HL-60/S4 treated with retinoic acid at 250 ng/mL for 4 days and 3 days (cell line): ENCODE data around the gene ZW10.

Source experiments
- in situ Hi-C: fragments of 300-500 bp; cut with MboI; formaldehyde crosslinking; loops from 2 replicates; pipeline ENCODE4 v1.7.0; 2022; ENCODE audit warnings: low sequenced_read_pairs

Gene ZW10

GRCh38 chr11:113773416-113774173 lies at the start of gene ZW10:
Gene ZW10 (minus strand): TSS chr11:113773692. CDS start chr11:113773666, 26 bp downstream.
- in situ Hi-C loops, result no loop called here

GRCh38 chr11:113818426-113818825 lies 44.9 kb upstream of the ZW10 start:
- in situ Hi-C loops, result no loop called here

- in situ Hi-C loops, result no loop called here
These were observed 44.1 kb upstream of the ZW10 start for GRCh38 chr11:113817626-113818025.

- in situ Hi-C loops, result no loop called here
These were observed 43.7 kb upstream of the ZW10 start for GRCh38 chr11:113817162-113817561.

GRCh38 chr11:113814181-113814580 lies 40.7 kb upstream of the ZW10 start:
- in situ Hi-C loops, result no loop called here

GRCh38 chr11:113808931-113809330 lies 35.4 kb upstream of the ZW10 start:
- in situ Hi-C loops, result no loop called here

GRCh38 chr11:113806406-113806805 lies 32.9 kb upstream of the ZW10 start:
- in situ Hi-C loops, result no loop called here

GRCh38 chr11:113805640-113806039 lies 32.1 kb upstream of the ZW10 start:
- in situ Hi-C loops, result no loop called here

GRCh38 chr11:113802621-113803020 lies 29.1 kb upstream of the ZW10 start:
- in situ Hi-C loops, result no loop called here

GRCh38 chr11:113796663-113797259 lies 23.3 kb upstream of the ZW10 start:
- in situ Hi-C loops, result loop anchor here (25.0 kb wide), 1 partner anchor 484 kb away; the partner anchor contains the start of gene TTC12

- in situ Hi-C loops, result loop anchor here (25.0 kb wide), 1 partner anchor 477 kb away; the partner anchor contains the start of gene TTC12
These were observed 16.3 kb upstream of the ZW10 start for GRCh38 chr11:113789675-113790320.

GRCh38 chr11:113789016-113789415 lies 15.5 kb upstream of the ZW10 start:
- in situ Hi-C loops, result loop anchor here (25.0 kb wide), 1 partner anchor 477 kb away; the partner anchor contains the start of gene TTC12

GRCh38 chr11:113782134-113782533 lies 8.6 kb upstream of the ZW10 start:
- in situ Hi-C loops, result loop anchor here (25.0 kb wide), 1 partner anchor 470 kb away; the partner anchor contains the start of gene TTC12

- in situ Hi-C loops, result loop anchor here (25.0 kb wide), 1 partner anchor 469 kb away; the partner anchor contains the start of gene TTC12
These were observed 8.2 kb upstream of the ZW10 start for GRCh38 chr11:113781682-113782081.

- in situ Hi-C loops, result loop anchor here (25.0 kb wide), 1 partner anchor 467 kb away; the partner anchor contains the start of gene TTC12
These were observed 6.0 kb upstream of the ZW10 start, which contains the start of gene CLDN25 for GRCh38 chr11:113779496-113779895. Gene CLDN25 (plus strand): TSS chr11:113779796. CDS start chr11:113779796, 0 bp downstream.

- in situ Hi-C loops, result loop anchor here (25.0 kb wide), 1 partner anchor 466 kb away; the partner anchor contains the start of gene TTC12
These were observed 4.8 kb upstream of the ZW10 start for GRCh38 chr11:113778111-113778910.

GRCh38 chr11:113774174-113774503 lies 647 bp upstream of the ZW10 start:
- in situ Hi-C loops, result no loop called here

GRCh38 chr11:113773092-113773415 lies 438 bp downstream of the ZW10 start:
- in situ Hi-C loops, result no loop called here

- in situ Hi-C loops, result no loop called here
These were observed 1.5 kb downstream of the ZW10 start for GRCh38 chr11:113771964-113772363.

GRCh38 chr11:113764527-113765219 lies 8.8 kb downstream of the ZW10 start:
- in situ Hi-C loops, result no loop called here
